AG04450 (cell line): ENCODE measurements around the gene FAM98B. TPM values are rescaled to one million over a fixed set of nuclear protein-coding genes. Genes with fewer than 3 reads are reported as not detected.

Experiments
- CTCF ChIA-PET: fragments of 300-600, 350-600 bp; formaldehyde crosslinking; extraction: SDS; loops from one replicate; lab custom pipeline; 2022; ENCODE audit warnings: antibody characterized with exemption, inconsistent platforms; lab: Charles Lee
- POLR2A ChIA-PET: fragments of 350-600 bp; formaldehyde crosslinking; extraction: SDS; loops from one replicate; lab custom pipeline; 2021; ENCODE audit warnings: antibody characterized with exemption, inconsistent platforms; lab: Yijun Ruan, JAX
- DNase-seq: peaks from one replicate; pipeline ENCODE4 v3.0.0-alpha.2; 2011; ENCODE audit warnings: low read depth, low spot score
- H3K27ac ChIP-seq: one replicate; pipeline ENCODE4 v1.5.1; 2012; ENCODE audit warnings: low read depth, low read length, control low read depth
- H3K27me3 ChIP-seq: one replicate; pipeline ENCODE4 v1.6.0; 2012; ENCODE audit warnings: low read length; ENCODE audit not compliant: control insufficient read depth, insufficient read depth
- H3K4me3 ChIP-seq: 2 replicates; pipeline ENCODE4 v1.5.1; 2011; ENCODE audit warnings: mild to moderate bottlenecking, low read depth, low read length, control low read depth
- H3K9me3 ChIP-seq: 2 replicates; pipeline ENCODE4 v1.5.1; 2012; ENCODE audit warnings: low read length; ENCODE audit not compliant: control insufficient read depth, insufficient read depth
- CTCF ChIP-seq: IDR thresholded peaks from 2 replicates; pipeline ENCODE4 v1.5.1; 2011; ENCODE audit warnings: low read depth, low read length, control low read depth, inconsistent platforms
- polyA plus RNA-seq: library from polyadenylated mRNA; depleted of rRNA; stranded (reverse); fragments of >200 nt; gene quantifications from 2 replicates; pipeline ENCODE4 v1.2.3, GENCODE V29; 2011

The FAM98B gene
- polyA plus RNA-seq, 1 experiment, result 19.6 TPM

GRCh38 chr15:38479266-38479665, 25.3 kb downstream of the FAM98B start:
- Histone ChIP-seq H3K27ac (no peak overlapping the region), H3K9me3 (no peaks in the 10 kb centered on the region), H3K27me3 (no peaks in the 10 kb centered on the region), H3K4me3 (no peak overlapping the region)
- no peak for TF ChIP-seq CTCF
- DNase-seq, result no peak
- CTCF ChIA-PET, result interaction anchor here (1.1 to 6.8 kb wide), 5 partner anchors 24 to 220 kb away, joined by 3 to 30 read pairs (median 15); partner anchors contain the start of gene RASGRP1
- POLR2A ChIA-PET, result no interaction called here

GRCh38 chr15:38479756-38480155, 25.8 kb downstream of the FAM98B start:
- H3K4me3 ChIP-seq, result no peak overlapping the region
- DNase-seq, result no peak
- no peak overlapping the region for H3K27ac ChIP-seq
- ChIA-PET POLR2A (no interaction called here), CTCF (interaction anchor here (0.6 to 6.8 kb wide), 5 partner anchors 39 to 379 kb away, joined by 3 to 30 read pairs (median 15); partner anchors contain the start of gene RASGRP1)
- no peaks in the 10 kb centered on the region for H3K9me3 ChIP-seq
- no peaks in the 10 kb centered on the region for H3K27me3 ChIP-seq
- TF ChIP-seq CTCF, result no peak

- H3K9me3 ChIP-seq, result no peaks in the 10 kb centered on the region
- TF ChIP-seq CTCF, result no peak
- no peak overlapping the region for H3K4me3 ChIP-seq
- ChIA-PET POLR2A (no interaction called here), CTCF (no interaction called here)
- H3K27ac ChIP-seq, result no peak overlapping the region
- H3K27me3 ChIP-seq, result no peaks in the 10 kb centered on the region
- DNase-seq, result no peak
Observed at GRCh38 chr15:38481113-38481512, 27.2 kb downstream of the FAM98B start.

- Histone ChIP-seq H3K9me3 (no peaks in the 10 kb centered on the region), H3K27me3 (no peaks in the 10 kb centered on the region), H3K27ac (no peak overlapping the region), H3K4me3 (no peak overlapping the region)
- POLR2A ChIA-PET, result no interaction called here
- CTCF ChIA-PET, result no interaction called here
- no peak for TF ChIP-seq CTCF
- no peak for DNase-seq
Observed at GRCh38 chr15:38481761-38482160, 27.8 kb downstream of the FAM98B start.

GRCh38 chr15:38482572-38482971, 28.6 kb downstream of the FAM98B start:
- Histone ChIP-seq H3K9me3 (no peaks in the 10 kb centered on the region), H3K4me3 (no peak overlapping the region), H3K27me3 (no peaks in the 10 kb centered on the region), H3K27ac (no peak overlapping the region)
- ChIA-PET POLR2A (no interaction called here), CTCF (interaction anchor here (0.6 kb wide), 1 partner anchor 14 kb away, joined by 3 read pairs; no protein-coding TSS in a partner anchor)
- TF ChIP-seq CTCF, result no peak
- DNase-seq, result no peak
